IMR-90 (cell line): Measurements from ENCODE around the gene KDM4B. TPM values are rescaled to one million over a fixed set of nuclear protein-coding genes. Genes with fewer than 3 reads are reported as not detected.
A peak's percentile ranks its signal among the peaks of the same experiment; 100 is the strongest.

ENCODE experiments used
- ATAC-seq: fragments of 200-7000 bp; cut with Tn5 transposase; 2 replicates; pipeline ENCODE4 v1.9.1; 2020; ENCODE audit warnings: low read depth, mild to moderate bottlenecking, moderate library complexity
- BruUV-seq: library from RNA; stranded (reverse); fragments of 400-500 nt; replicated peaks from 2 replicates; lab custom pipeline; 2021; lab: Mats Ljungman, UMichigan
- CTCF ChIA-PET: fragments of 300-600 bp; formaldehyde crosslinking; extraction: SDS; loops from one replicate; lab custom pipeline; 2021; ENCODE audit warnings: antibody characterized with exemption; lab: Yijun Ruan, JAX
- POLR2A ChIA-PET: fragments of 300-600 bp; sonication (Branson Sonifier 250); formaldehyde crosslinking; loops from one replicate; lab custom pipeline; 2022; ENCODE audit warnings: antibody characterized with exemption; ENCODE audit not compliant: unreplicated experiment; lab: Charles Lee
- DNase-seq: peaks from one replicate; pipeline ENCODE4 v3.0.0; 2013
- H2AFZ ChIP-seq: replicated peaks from 2 replicates; pipeline ENCODE3; 2013; ENCODE audit warnings: low read length, mild to moderate bottlenecking; ENCODE audit not compliant: poor library complexity
- H2AK5ac ChIP-seq: 2 replicates; pipeline ENCODE4 v1.6.1; 2013; ENCODE audit warnings: low read depth, low read length, inconsistent platforms
- H2AK9ac ChIP-seq: replicated peaks from 2 replicates; pipeline ENCODE3; 2013; ENCODE audit warnings: mild to moderate bottlenecking, low read depth, low read length, moderate library complexity; ENCODE audit not compliant: poor library complexity
- H2BK120ac ChIP-seq: 2 replicates; pipeline ENCODE4 v1.6.1; 2013; ENCODE audit warnings: low read depth, low read length, inconsistent platforms
- H2BK15ac ChIP-seq: 3 replicates; pipeline ENCODE4 v1.6.1; 2013; ENCODE audit warnings: low read depth, low read length, inconsistent platforms
- H2BK20ac ChIP-seq: 2 replicates; pipeline ENCODE4 v1.6.1; 2013; ENCODE audit warnings: low read depth, mild to moderate bottlenecking, inconsistent platforms, low read length, moderate library complexity
- H2BK5ac ChIP-seq: 2 replicates; pipeline ENCODE4 v1.6.1; 2013; ENCODE audit warnings: mild to moderate bottlenecking, low read depth, low read length, inconsistent platforms; ENCODE audit not compliant: poor library complexity, severe bottlenecking
- H3K14ac ChIP-seq: replicated peaks from 2 replicates; pipeline ENCODE4 v1.6.1; 2013; ENCODE audit warnings: low read depth, low read length, inconsistent platforms
- H3K18ac ChIP-seq: 2 replicates; pipeline ENCODE4 v1.6.1; 2013; ENCODE audit warnings: low read depth, low read length, control low read depth
- H3K23ac ChIP-seq: 2 replicates; pipeline ENCODE4 v1.6.1; 2013; ENCODE audit warnings: low read depth, low read length, inconsistent platforms
- H3K27ac ChIP-seq: 2 replicates; pipeline ENCODE4 v1.5.1; 2013; ENCODE audit warnings: mild to moderate bottlenecking, control low read depth, low read length; ENCODE audit not compliant: insufficient read depth
- H3K27me3 ChIP-seq: 2 replicates; pipeline ENCODE4 v1.6.1; 2013; ENCODE audit warnings: low read length; ENCODE audit not compliant: control insufficient read depth, insufficient read depth
- H3K36me3 ChIP-seq: 2 replicates; pipeline ENCODE4 v1.6.1; 2013; ENCODE audit warnings: low read length, mixed read lengths; ENCODE audit not compliant: control insufficient read depth, insufficient read depth
- H3K4ac ChIP-seq: 2 replicates; pipeline ENCODE4 v1.6.1; 2013; ENCODE audit warnings: low read depth, low read length, inconsistent platforms
- H3K4me1 ChIP-seq: 2 replicates; pipeline ENCODE4 v1.6.1; 2013; ENCODE audit warnings: low read length, mixed read lengths; ENCODE audit not compliant: control insufficient read depth, insufficient read depth
- H3K4me2 ChIP-seq: 2 replicates; pipeline ENCODE4 v1.6.1; 2013; ENCODE audit warnings: low read depth, mild to moderate bottlenecking, control low read depth, low read length, moderate library complexity
- H3K4me3 ChIP-seq: 2 replicates; pipeline ENCODE4 v1.5.1; 2013; ENCODE audit warnings: low read depth, mild to moderate bottlenecking, control low read depth, low read length, moderate library complexity; ENCODE audit not compliant: insufficient read depth
- H3K56ac ChIP-seq: 2 replicates; pipeline ENCODE4 v1.6.1; 2013; ENCODE audit warnings: low read length, inconsistent platforms; ENCODE audit not compliant: insufficient read depth; ENCODE audit errors: extremely low read depth
- H3K79me1 ChIP-seq, 2 experiments: 2 replicates each; pipeline ENCODE4 v1.6.1; 2013; ENCODE audit warnings: low read length in 2 of 2, inconsistent platforms in 1 of 2, low read depth in 1 of 2
- H3K9ac ChIP-seq: 2 replicates; pipeline ENCODE4 v1.6.1; 2013; ENCODE audit warnings: low read depth, low read length, control low read depth
- H3K9me1 ChIP-seq: 2 replicates; pipeline ENCODE4 v1.6.1; 2013; ENCODE audit warnings: low read length, inconsistent platforms; ENCODE audit not compliant: insufficient read depth
- H3K9me3 ChIP-seq: 2 replicates; pipeline ENCODE4 v1.6.1; 2013; ENCODE audit warnings: low read length; ENCODE audit not compliant: control insufficient read depth, insufficient read depth
- H4K20me1 ChIP-seq: 2 replicates; pipeline ENCODE4 v1.6.1; 2013; ENCODE audit warnings: low read length, inconsistent platforms; ENCODE audit not compliant: insufficient read depth
- H4K5ac ChIP-seq: 2 replicates; pipeline ENCODE4 v1.6.1; 2013; ENCODE audit warnings: mild to moderate bottlenecking, low read depth, low read length, control low read depth
- H4K8ac ChIP-seq, 2 experiments: 2 replicates each; pipeline ENCODE4 v1.6.1; 2013; ENCODE audit warnings: low read depth in 2 of 2, low read length in 2 of 2, control low read depth in 1 of 2, inconsistent platforms in 1 of 2
- H4K91ac ChIP-seq: 2 replicates; pipeline ENCODE4 v1.6.1; 2013; ENCODE audit warnings: low read depth, low read length, inconsistent platforms; ENCODE audit not compliant: insufficient read depth
- CHD1 ChIP-seq: IDR thresholded peaks from 2 replicates; pipeline ENCODE4 v1.6.1; 2012; ENCODE audit warnings: low read depth, low read length, improper control_type of control experiment
- NFE2L2 ChIP-seq: fragments of 150-350 bp; IDR thresholded peaks from 2 replicates; pipeline ENCODE4 v1.6.1; 2016; ENCODE audit warnings: low read depth, mild to moderate bottlenecking, low read length
- RAD21 ChIP-seq: IDR thresholded peaks from 2 replicates; pipeline ENCODE4 v1.6.1; 2012; ENCODE audit warnings: low read length, improper control_type of control experiment
- SMC3 ChIP-seq: fragments of 150-350 bp; IDR thresholded peaks from 2 replicates; pipeline ENCODE4 v1.6.1; 2016; ENCODE audit warnings: low read depth, mild to moderate bottlenecking, antibody characterized with exemption, low read length, moderate library complexity
- WGBS, 2 experiments: methylation state at CpG; one replicate each; pipeline versions ENCODE4 v1.1.5 to v1.1.7; 2013; ENCODE audit warnings: missing lambda C conversion rate in 2 of 2; ENCODE audit not compliant: insufficient read length in 1 of 2; ENCODE audit errors: extremely low coverage in 2 of 2; 5-methylcytosine and 5-hydroxymethylcytosine counted together
- dilution Hi-C: fragments of 300-500 bp; cut with HindIII; formaldehyde crosslinking; loops from one replicate; pipeline ENCODE4 v1.14.3; 2018; ENCODE audit warnings: low sequenced_read_pairs; ENCODE audit not compliant: unreplicated experiment
- in situ Hi-C: fragments of 300-500 bp; cut with MboI; formaldehyde crosslinking; loops from 3 replicates; pipeline ENCODE4 v1.14.3; 2019; ENCODE audit warnings: low sequenced_read_pairs, inconsistent platforms, mixed read lengths
- intact Hi-C: fragments of 100-400 bp; cut with micrococcal nuclease; formaldehyde crosslinking; loops from 2 replicates; pipeline ENCODE4 v1.10.0; 2022
- polyA plus RNA-seq, 3 experiments: library from polyadenylated mRNA; depleted of rRNA; stranded (reverse); fragments of >200 nt; gene quantifications; 2 replicates each; pipeline ENCODE4 v1.2.3, GENCODE V29; 2012; ENCODE audit warnings: low replicate concordance in 1 of 3
- total RNA-seq: library from RNA; depleted of rRNA; stranded (reverse); fragments of >200 nt; gene quantifications from 2 replicates; pipeline ENCODE4 v1.2.3, GENCODE V29; 2012
- TF ChIP-seq, protein P1 (sequence below): fragments of 150-350 bp; IDR thresholded peaks from 2 replicates; pipeline ENCODE4 v1.6.1; 2017; ENCODE audit warnings: mild to moderate bottlenecking, antibody characterized with exemption, low read length, low read depth
- TF ChIP-seq, protein P2 (sequence below): conservative IDR thresholded peaks from 2 replicates; pipeline ENCODE4 v1.5.1; 2012; ENCODE audit warnings: mild to moderate bottlenecking, low read depth, low read length, improper control_type of control experiment
- TF ChIP-seq, protein P3 (sequence below): fragments of 150-350 bp; IDR thresholded peaks from 2 replicates; pipeline ENCODE4 v1.6.1; 2016; ENCODE audit warnings: low read depth, mild to moderate bottlenecking, low read length, moderate library complexity, borderline replicate concordance

Gene KDM4B
- total and polyA plus RNA-seq, 2 of the 4 experiments (the other 2 are of a cell fraction) = 5.0 to 17.9 TPM

- ChIA-PET POLR2A (interaction anchor here (0.5 kb wide), 1 partner anchor 171 kb away, joined by 3 read pairs; the partner anchor contains the start of gene PLIN3), CTCF (interaction anchor here (0.7 to 1.2 kb wide), 3 partner anchors 10 to 230 kb away, joined by 3 to 4 read pairs (median 3); partner anchors contain the start of gene KDM4B)
- no peak overlapping the region for H3K14ac ChIP-seq
- no peak overlapping the region for H4K5ac ChIP-seq
- no TSS peak for BruUV-seq
- no peak overlapping the region for H3K27ac ChIP-seq
- H2AK5ac ChIP-seq = no peak overlapping the region; the same call in 1 of the 2 replicates
- ATAC-seq (peak; percentile 38; the same call in 1 of the 2 replicates), DNase-seq (peak; percentile 24)
- H3K9ac ChIP-seq = no peak overlapping the region
- H3K56ac ChIP-seq = no peak overlapping the region
- H3K23ac ChIP-seq = no peak overlapping the region
- no peak overlapping the region for H3K4me2 ChIP-seq
- H3K36me3 ChIP-seq = peaks cover 56% of the 10 kb centered on the region
- no peak overlapping the region for H2BK20ac ChIP-seq
- H2AK9ac ChIP-seq = no peak overlapping the region
- no peak overlapping the region for H2BK120ac ChIP-seq
- in situ Hi-C loops (no loop called here), dilution Hi-C loops (no loop called here), intact Hi-C loops (loop anchor here (10.0 kb wide), 1 partner anchor 304 kb away; no protein-coding TSS in a partner anchor)
- H3K4me3 ChIP-seq = no peak overlapping the region
- H3K9me3 ChIP-seq = no peaks in the 10 kb centered on the region
- no peak overlapping the region for H4K91ac ChIP-seq
- H3K4me1 ChIP-seq = peaks cover 11% of the 10 kb centered on the region; the same call in 1 of the 2 replicates
- no peaks in the 10 kb centered on the region for H3K27me3 ChIP-seq
- no peak overlapping the region for H3K4ac ChIP-seq
- H3K79me1 ChIP-seq = peaks cover 7 to 64% of the 10 kb centered on the region in 2 experiments; a peak in 3 of 4 replicates
- H3K9me1 ChIP-seq = no peaks in the 10 kb centered on the region
- WGBS, 2 experiments = 80% methylated on average over 6 of the region's 14 CpGs; no CpG with 5 or more reads in 1 of the 2 experiments
- H2AFZ ChIP-seq = no peak overlapping the region
- no peak overlapping the region for H2BK5ac ChIP-seq
- no peak overlapping the region for H4K8ac ChIP-seq
- H2BK15ac ChIP-seq = no peak overlapping the region
- TF ChIP-seq, protein P1, sequence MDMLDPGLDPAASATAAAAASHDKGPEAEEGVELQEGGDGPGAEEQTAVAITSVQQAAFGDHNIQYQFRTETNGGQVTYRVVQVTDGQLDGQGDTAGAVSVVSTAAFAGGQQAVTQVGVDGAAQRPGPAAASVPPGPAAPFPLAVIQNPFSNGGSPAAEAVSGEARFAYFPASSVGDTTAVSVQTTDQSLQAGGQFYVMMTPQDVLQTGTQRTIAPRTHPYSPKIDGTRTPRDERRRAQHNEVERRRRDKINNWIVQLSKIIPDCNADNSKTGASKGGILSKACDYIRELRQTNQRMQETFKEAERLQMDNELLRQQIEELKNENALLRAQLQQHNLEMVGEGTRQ = no peak
- TF ChIP-seq RAD21 (peak; percentile 20; the same call in 1 of the 2 replicates), SMC3 (peak; percentile 27; the same call in 1 of the 2 replicates), CHD1 (no peak), NFE2L2 (no peak)
- TF ChIP-seq, protein P2, sequence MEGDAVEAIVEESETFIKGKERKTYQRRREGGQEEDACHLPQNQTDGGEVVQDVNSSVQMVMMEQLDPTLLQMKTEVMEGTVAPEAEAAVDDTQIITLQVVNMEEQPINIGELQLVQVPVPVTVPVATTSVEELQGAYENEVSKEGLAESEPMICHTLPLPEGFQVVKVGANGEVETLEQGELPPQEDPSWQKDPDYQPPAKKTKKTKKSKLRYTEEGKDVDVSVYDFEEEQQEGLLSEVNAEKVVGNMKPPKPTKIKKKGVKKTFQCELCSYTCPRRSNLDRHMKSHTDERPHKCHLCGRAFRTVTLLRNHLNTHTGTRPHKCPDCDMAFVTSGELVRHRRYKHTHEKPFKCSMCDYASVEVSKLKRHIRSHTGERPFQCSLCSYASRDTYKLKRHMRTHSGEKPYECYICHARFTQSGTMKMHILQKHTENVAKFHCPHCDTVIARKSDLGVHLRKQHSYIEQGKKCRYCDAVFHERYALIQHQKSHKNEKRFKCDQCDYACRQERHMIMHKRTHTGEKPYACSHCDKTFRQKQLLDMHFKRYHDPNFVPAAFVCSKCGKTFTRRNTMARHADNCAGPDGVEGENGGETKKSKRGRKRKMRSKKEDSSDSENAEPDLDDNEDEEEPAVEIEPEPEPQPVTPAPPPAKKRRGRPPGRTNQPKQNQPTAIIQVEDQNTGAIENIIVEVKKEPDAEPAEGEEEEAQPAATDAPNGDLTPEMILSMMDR = peak; percentile 42
- TF ChIP-seq, protein P3, sequence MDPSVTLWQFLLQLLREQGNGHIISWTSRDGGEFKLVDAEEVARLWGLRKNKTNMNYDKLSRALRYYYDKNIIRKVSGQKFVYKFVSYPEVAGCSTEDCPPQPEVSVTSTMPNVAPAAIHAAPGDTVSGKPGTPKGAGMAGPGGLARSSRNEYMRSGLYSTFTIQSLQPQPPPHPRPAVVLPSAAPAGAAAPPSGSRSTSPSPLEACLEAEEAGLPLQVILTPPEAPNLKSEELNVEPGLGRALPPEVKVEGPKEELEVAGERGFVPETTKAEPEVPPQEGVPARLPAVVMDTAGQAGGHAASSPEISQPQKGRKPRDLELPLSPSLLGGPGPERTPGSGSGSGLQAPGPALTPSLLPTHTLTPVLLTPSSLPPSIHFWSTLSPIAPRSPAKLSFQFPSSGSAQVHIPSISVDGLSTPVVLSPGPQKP = no peak
- no peak overlapping the region for H3K18ac ChIP-seq
- H4K20me1 ChIP-seq = peaks cover 54% of the 10 kb centered on the region
Observed at GRCh38 chr19:5038631-5039271, 69.8 kb downstream of the KDM4B start.
